Measurements from ENCODE around the gene ATRIP. TPM values are rescaled to one million over a fixed set of nuclear protein-coding genes. Genes with fewer than 3 reads are reported as not detected.

The ATRIP gene
- total and polyA plus RNA-seq, 4 experiments from 2014 or later = 11.3 to 15.4 (median 15.1) TPM

Other genes with a start within 250 kb of the ATRIP start
- not detected for gene CAMP, start 223.2 kb upstream of the ATRIP start, total RNA-seq
- not detected for gene CAMP, start 223.2 kb upstream of the ATRIP start, polyA plus RNA-seq
- 10 to 100 TPM; 49.4 to 58.6 TPM for gene ZNF589, start 205.6 kb upstream of the ATRIP start, total RNA-seq
- gene ZNF589, start 205.6 kb upstream of the ATRIP start, polyA plus RNA-seq = 1 to 10 TPM; 2.7 to 6.7 TPM
- 10 to 100 TPM; 43.2 to 45.8 TPM for gene NME6, start 145.4 kb upstream of the ATRIP start, total RNA-seq
- 10 to 100 TPM; 56.9 to 64.2 TPM for gene NME6, start 145.4 kb upstream of the ATRIP start, polyA plus RNA-seq
- gene SPINK8, start 113.1 kb upstream of the ATRIP start, total RNA-seq = not detected
- not detected for gene SPINK8, start 113.1 kb upstream of the ATRIP start, polyA plus RNA-seq
- not detected for gene FBXW12, start 74.5 kb upstream of the ATRIP start, total RNA-seq
- gene FBXW12, start 74.5 kb upstream of the ATRIP start, polyA plus RNA-seq = not detected
- 1 to 10 TPM; 2.6 to 5.0 TPM for gene PLXNB1, start 16.7 kb upstream of the ATRIP start, total RNA-seq
- under 1 TPM in 1 of 2 donors, not detected in 1; 0.48 TPM for gene PLXNB1, start 16.7 kb upstream of the ATRIP start, polyA plus RNA-seq
- 1 to 10 TPM; 5.1 to 5.4 TPM for gene CCDC51, start 6.6 kb upstream of the ATRIP start, total RNA-seq
- gene CCDC51, start 6.6 kb upstream of the ATRIP start, polyA plus RNA-seq = 10 to 100 TPM in 1 of 2 donors, 1 to 10 TPM in 1; 6.6 to 13.3 TPM
- 100 to 1,000 TPM; 309 to 310 TPM for gene TMA7, start 6.5 kb upstream of the ATRIP start, total RNA-seq
- 100 to 1,000 TPM; 765 to 952 TPM for gene TMA7, start 6.5 kb upstream of the ATRIP start, polyA plus RNA-seq
- 100 to 1,000 TPM; 218 TPM for gene SHISA5, start 57.4 kb downstream of the ATRIP start, total RNA-seq
- gene SHISA5, start 57.4 kb downstream of the ATRIP start, polyA plus RNA-seq = 100 to 1,000 TPM; 434 to 470 TPM
- 1 to 10 TPM; 2.6 to 2.7 TPM for gene PFKFB4, start 110.1 kb downstream of the ATRIP start, total RNA-seq
- 1 to 10 TPM; 2.5 TPM for gene PFKFB4, start 110.1 kb downstream of the ATRIP start, polyA plus RNA-seq
- not detected for gene UCN2, start 117.0 kb downstream of the ATRIP start, total RNA-seq
- gene UCN2, start 117.0 kb downstream of the ATRIP start, polyA plus RNA-seq = not detected
- gene COL7A1, start 148.6 kb downstream of the ATRIP start, total RNA-seq = 1 to 10 TPM; 1.2 to 1.9 TPM
- gene COL7A1, start 148.6 kb downstream of the ATRIP start, polyA plus RNA-seq = not detected
- 10 to 100 TPM; 73.7 to 91.3 TPM for gene UQCRC1, start 162.9 kb downstream of the ATRIP start, total RNA-seq
- gene UQCRC1, start 162.9 kb downstream of the ATRIP start, polyA plus RNA-seq = 100 to 1,000 TPM; 152 to 313 TPM
- not detected for gene TMEM89, start 175.0 kb downstream of the ATRIP start, total RNA-seq
- gene TMEM89, start 175.0 kb downstream of the ATRIP start, polyA plus RNA-seq = not detected
- 10 to 100 TPM; 31.6 to 32.4 TPM for gene SLC26A6, start 188.7 kb downstream of the ATRIP start, total RNA-seq
- gene SLC26A6, start 188.7 kb downstream of the ATRIP start, polyA plus RNA-seq = 1 to 10 TPM; 3.0 to 3.5 TPM
- gene CELSR3, start 216.1 kb downstream of the ATRIP start, total RNA-seq = 1 to 10 TPM; 3.3 to 3.5 TPM
- under 1 TPM; 0.04 to 0.78 TPM for gene CELSR3, start 216.1 kb downstream of the ATRIP start, polyA plus RNA-seq
- gene NCKIPSD, start 239.2 kb downstream of the ATRIP start, total RNA-seq = 10 to 100 TPM; 20.1 to 21.7 TPM
- 10 to 100 TPM in 1 of 2 donors, 1 to 10 TPM in 1; 8.3 to 16.1 TPM for gene NCKIPSD, start 239.2 kb downstream of the ATRIP start, polyA plus RNA-seq

Data from CD4-positive, alpha-beta memory T cell (primary cell).